ENCODE measurements around the gene SMAD7.

Gene SMAD7

DNA sequence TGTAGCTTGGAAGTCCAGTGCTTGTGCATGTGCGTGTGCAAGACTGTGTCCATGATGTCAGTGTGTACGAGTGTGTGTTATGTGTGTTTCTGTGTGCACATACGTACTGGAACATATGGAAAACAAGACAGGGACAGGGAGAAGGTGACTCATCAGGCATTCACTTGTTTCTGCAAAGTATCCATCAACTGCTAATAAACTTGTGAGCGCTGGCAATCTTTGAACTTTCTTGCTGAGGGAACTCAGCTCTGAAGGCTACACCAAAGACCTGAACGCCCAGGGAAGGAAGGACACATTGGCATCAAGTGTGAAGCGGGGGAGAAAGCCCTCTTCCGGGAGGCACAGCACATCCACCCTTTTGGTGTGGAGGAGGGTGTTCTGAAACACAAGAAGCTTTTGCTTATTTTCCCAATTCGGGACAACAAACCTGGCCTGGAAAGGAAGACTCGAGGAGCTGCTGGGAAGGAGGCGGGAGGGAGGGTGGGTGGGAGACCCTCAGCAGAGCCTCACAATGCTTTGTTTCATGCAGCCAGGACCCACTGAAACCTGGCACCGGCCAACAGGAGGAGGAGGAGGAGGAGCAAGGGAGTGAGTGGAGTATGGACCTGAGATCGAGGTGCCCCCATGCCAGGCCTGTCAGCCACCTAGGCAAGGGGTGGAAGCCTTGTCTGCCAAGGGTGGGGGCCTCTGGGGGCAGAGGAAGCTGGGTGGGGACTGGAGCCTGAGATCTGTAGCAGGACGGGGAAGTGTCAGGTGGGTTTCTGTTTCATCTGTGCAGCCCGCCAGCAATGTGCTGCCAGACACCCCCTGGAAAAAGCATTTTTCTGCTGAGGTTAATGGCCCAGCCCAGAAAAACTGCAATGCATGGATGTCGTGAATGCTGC is 26.8 kb downstream of the SMAD7 start:
- peak; percentile 91 for DNase-seq
- Histone ChIP-seq H4K8ac (ENCODE audit: low read length) (peak overlapping the region; percentile 92), H3K79me1 (replicated peaks; ENCODE audit: low read length, poor library complexity, severe bottlenecking) (peaks cover 7% of the 10 kb centered on the region), H3K4me2 (ENCODE audit: low read length, poor library complexity, severe bottlenecking) (no peak overlapping the region), H3K4me1 (ENCODE audit: control insufficient read depth, insufficient read depth, low read depth, low read length) (peaks cover 68% of the 10 kb centered on the region), H3K4me3 (ENCODE audit: insufficient read depth in 1 of 2, low read depth in 1 of 2, low read length in 2 of 2) (peak overlapping the region in 1 of 2 experiments; percentile 59), H3K27ac (ENCODE audit: low read length, poor library complexity, severe bottlenecking) (peak overlapping the region; percentile 94), H3K23ac (ENCODE audit: low read length in 2 of 2) (peak overlapping the region in 1 of 2 experiments; percentile 29), H3K9me3 (ENCODE audit: control insufficient read depth, low read length) (no peaks in the 10 kb centered on the region), H2BK120ac (ENCODE audit: low read depth, low read length) (peak overlapping the region; percentile 89), H2AFZ (ENCODE audit: low read depth, low read length) (no peak overlapping the region), H3K9ac (ENCODE audit: low read length) (peak overlapping the region; percentile 80), H3K18ac (ENCODE audit: low read depth in 1 of 2, low read length in 2 of 2) (peak overlapping the region; percentile 93 to 96), H2BK15ac (ENCODE audit: low read depth, poor library complexity, severe bottlenecking) (no peak overlapping the region), H3K27me3 (ENCODE audit: control insufficient read depth in 1 of 2, insufficient read depth in 1 of 2, low read length in 2 of 2) (no peaks in the 10 kb centered on the region), H2AK5ac (ENCODE audit: low read length, severe bottlenecking) (peak overlapping the region; percentile 79), H3K36me3 (ENCODE audit: control insufficient read depth in 1 of 2, insufficient read depth in 2 of 2, low read depth in 1 of 2, low read length in 2 of 2) (peaks cover 48 to 49% of the 10 kb centered on the region in 2 experiments), H3K4ac (ENCODE audit: low read depth in 1 of 2, low read length in 2 of 2) (peak overlapping the region; percentile 75 to 95), H2BK5ac (ENCODE audit: low read depth, low read length, poor library complexity, severe bottlenecking) (peak overlapping the region; percentile 11), H4K91ac (ENCODE audit: low read length) (peak overlapping the region; percentile 86), H3K14ac (ENCODE audit: low read length in 2 of 2) (no peak overlapping the region), H2BK12ac (ENCODE audit: low read length in 2 of 2) (peak overlapping the region; percentile 46 to 99)
- WGBS = 37% methylated on average over 15 of the region's 15 CpGs

GRCh38 chr18:48922801-48923730 is 27.7 kb downstream of the SMAD7 start:
- H3K9me3 ChIP-seq (ENCODE audit: control insufficient read depth, low read length) = no peaks in the 10 kb centered on the region
- H3K18ac ChIP-seq (ENCODE audit: low read depth in 1 of 2, low read length in 2 of 2) = peak overlapping the region; percentile 93 to 96
- H3K4ac ChIP-seq (ENCODE audit: low read depth in 1 of 2, low read length in 2 of 2) = peak overlapping the region; percentile 75 to 95
- peak overlapping the region; percentile 73 for H3K9ac ChIP-seq (ENCODE audit: low read length)
- H3K27ac ChIP-seq (ENCODE audit: low read length, poor library complexity, severe bottlenecking) = peak overlapping the region; percentile 94
- peak overlapping the region; percentile 8 for H2BK5ac ChIP-seq (ENCODE audit: low read depth, low read length, poor library complexity, severe bottlenecking)
- H2AFZ ChIP-seq (ENCODE audit: low read depth, low read length) = no peak overlapping the region
- peak overlapping the region; percentile 94 for H2BK15ac ChIP-seq (ENCODE audit: low read depth, poor library complexity, severe bottlenecking)
- peak overlapping the region; percentile 86 for H4K91ac ChIP-seq (ENCODE audit: low read length)
- H3K4me3 ChIP-seq (ENCODE audit: insufficient read depth in 1 of 2, low read depth in 1 of 2, low read length in 2 of 2) = peak overlapping the region in 1 of 2 experiments; percentile 59
- H3K36me3 ChIP-seq (ENCODE audit: control insufficient read depth in 1 of 2, insufficient read depth in 2 of 2, low read depth in 1 of 2, low read length in 2 of 2) = peaks cover 51 to 52% of the 10 kb centered on the region in 2 experiments
- peak overlapping the region in 1 of 2 experiments; percentile 9 for H3K23ac ChIP-seq (ENCODE audit: low read length in 2 of 2)
- DNase-seq = peak; percentile 96
- H3K79me1 ChIP-seq (replicated peaks; ENCODE audit: low read length, poor library complexity, severe bottlenecking) = peaks cover 8% of the 10 kb centered on the region
- H2BK12ac ChIP-seq (ENCODE audit: low read length in 2 of 2) = peak overlapping the region; percentile 6 to 99
- WGBS = 13% methylated on average over 16 of the region's 21 CpGs
- peak overlapping the region; percentile 92 for H4K8ac ChIP-seq (ENCODE audit: low read length)
- H3K4me1 ChIP-seq (ENCODE audit: control insufficient read depth, insufficient read depth, low read depth, low read length) = peaks cover 64% of the 10 kb centered on the region
- H3K14ac ChIP-seq (ENCODE audit: low read length in 2 of 2) = peak overlapping the region in 1 of 2 experiments; percentile 31
- H3K4me2 ChIP-seq (ENCODE audit: low read length, poor library complexity, severe bottlenecking) = no peak overlapping the region
- peak overlapping the region; percentile 89 for H2BK120ac ChIP-seq (ENCODE audit: low read depth, low read length)
- peak overlapping the region; percentile 79 for H2AK5ac ChIP-seq (ENCODE audit: low read length, severe bottlenecking)
- H3K27me3 ChIP-seq (ENCODE audit: control insufficient read depth in 1 of 2, insufficient read depth in 1 of 2, low read length in 2 of 2) = no peaks in the 10 kb centered on the region

- Histone ChIP-seq H2AFZ (ENCODE audit: low read depth, low read length) (no peak overlapping the region), H4K91ac (ENCODE audit: low read length) (peak overlapping the region; percentile 92), H2BK5ac (ENCODE audit: low read depth, low read length, poor library complexity, severe bottlenecking) (peak overlapping the region; percentile 49), H3K9me3 (ENCODE audit: control insufficient read depth, low read length) (no peaks in the 10 kb centered on the region), H2BK120ac (ENCODE audit: low read depth, low read length) (peak overlapping the region; percentile 96), H3K27ac (ENCODE audit: low read length, poor library complexity, severe bottlenecking) (peak overlapping the region; percentile 94), H3K9ac (ENCODE audit: low read length) (peak overlapping the region; percentile 73), H3K4ac (ENCODE audit: low read depth in 1 of 2, low read length in 2 of 2) (peak overlapping the region; percentile 52 to 75), H4K8ac (ENCODE audit: low read length) (peak overlapping the region; percentile 92), H3K27me3 (ENCODE audit: control insufficient read depth in 1 of 2, insufficient read depth in 1 of 2, low read length in 2 of 2) (no peaks in the 10 kb centered on the region), H3K36me3 (ENCODE audit: control insufficient read depth in 1 of 2, insufficient read depth in 2 of 2, low read depth in 1 of 2, low read length in 2 of 2) (peaks cover 49 to 52% of the 10 kb centered on the region in 2 experiments), H3K4me2 (ENCODE audit: low read length, poor library complexity, severe bottlenecking) (peak overlapping the region; percentile 29), H3K79me1 (replicated peaks; ENCODE audit: low read length, poor library complexity, severe bottlenecking) (peaks cover 12% of the 10 kb centered on the region), H2BK15ac (ENCODE audit: low read depth, poor library complexity, severe bottlenecking) (peak overlapping the region; percentile 94), H3K4me3 (ENCODE audit: insufficient read depth in 1 of 2, low read depth in 1 of 2, low read length in 2 of 2) (peak overlapping the region in 1 of 2 experiments; percentile 59), H2AK5ac (ENCODE audit: low read length, severe bottlenecking) (peak overlapping the region; percentile 59), H3K23ac (ENCODE audit: low read length in 2 of 2) (no peak overlapping the region), H3K18ac (ENCODE audit: low read depth in 1 of 2, low read length in 2 of 2) (peak overlapping the region; percentile 90 to 91), H3K14ac (ENCODE audit: low read length in 2 of 2) (peak overlapping the region in 1 of 2 experiments; percentile 14), H2BK12ac (ENCODE audit: low read length in 2 of 2) (peak overlapping the region; percentile 60 to 91), H3K4me1 (ENCODE audit: control insufficient read depth, insufficient read depth, low read depth, low read length) (peaks cover 58% of the 10 kb centered on the region)
- DNase-seq = no peak
- 31% methylated on average over 7 of the region's 7 CpGs for WGBS
Observed at GRCh38 chr18:48922226-48922800, 28.5 kb downstream of the SMAD7 start.
